Measurements from ENCODE around the gene ENPP6.

The ENPP6 gene

DNA sequence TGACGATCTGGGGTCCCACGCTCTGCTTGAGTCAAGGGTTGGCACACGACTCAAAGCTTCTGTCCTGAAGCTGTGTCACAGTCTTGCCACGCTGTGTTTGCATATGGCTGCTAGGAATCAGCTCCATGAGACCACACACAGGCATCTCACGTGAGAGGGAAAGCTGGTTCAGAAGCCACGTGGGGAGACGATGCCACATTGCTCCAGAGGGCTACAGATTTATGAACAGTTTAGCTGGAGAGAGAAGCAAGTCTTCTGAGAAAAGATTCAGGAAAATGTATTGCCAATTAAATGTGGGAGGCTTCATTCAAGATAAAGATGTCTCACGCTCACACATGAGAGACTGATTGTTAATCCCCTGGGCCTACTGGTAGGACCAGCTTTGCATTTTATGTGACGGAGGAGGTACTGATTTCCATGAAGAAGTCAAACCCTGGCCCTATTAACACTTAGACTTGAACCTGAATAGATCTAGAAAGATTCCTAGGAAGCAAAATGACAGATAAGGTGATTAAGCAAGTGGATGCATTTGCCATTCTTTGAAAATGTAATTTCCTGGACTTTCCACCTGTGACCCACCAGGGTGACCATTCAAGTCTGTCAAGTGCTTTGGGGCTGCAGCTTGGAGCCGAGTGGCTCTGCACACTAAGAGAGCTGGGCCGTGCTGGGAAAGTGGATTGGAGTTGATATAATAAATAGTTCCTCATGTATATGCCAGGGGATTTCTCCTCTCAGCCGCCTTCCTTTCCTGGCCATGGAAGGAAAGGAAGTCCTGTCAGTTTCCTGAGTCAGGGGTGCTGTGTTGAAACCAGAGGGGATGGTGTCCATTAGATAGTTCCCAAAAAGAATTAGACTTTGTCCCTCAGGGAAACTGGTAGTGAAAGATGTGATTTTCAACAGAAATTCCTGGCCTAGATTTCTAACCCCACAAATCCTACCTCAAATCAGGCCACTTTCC, 29.0 kb downstream of the ENPP6 start:
- DNase-seq: no peak

- no peak for DNase-seq
Observed at GRCh38 chr4:184177271-184177670, 40.4 kb downstream of the ENPP6 start.

GRCh38 chr4:184174571-184175488, 42.8 kb downstream of the ENPP6 start:
- DNase-seq: no peak

DNA sequence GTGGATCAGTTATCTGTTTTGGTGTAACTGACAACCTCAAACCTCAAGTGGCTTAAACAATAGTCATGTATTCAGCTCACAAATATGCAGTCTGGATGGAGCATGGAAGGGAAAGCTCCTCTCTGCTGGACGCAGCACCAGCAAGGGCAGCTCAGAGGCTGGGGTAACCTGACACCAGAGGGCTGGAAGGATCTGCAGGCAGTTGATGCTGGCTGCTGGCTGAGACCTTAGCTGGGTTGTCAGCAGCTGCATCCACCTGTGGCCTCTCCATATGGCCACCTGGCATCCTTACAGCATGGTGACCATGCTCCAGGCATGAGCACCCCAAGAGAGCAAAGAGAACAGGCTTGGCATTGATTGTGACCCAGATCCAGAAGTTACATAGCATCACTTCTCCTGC, 46.7 kb downstream of the ENPP6 start:
- no peak for DNase-seq

GRCh38 chr4:184169225-184169867, 48.3 kb downstream of the ENPP6 start:
- no peak for DNase-seq

- peak; percentile 49 for DNase-seq
Observed at GRCh38 chr4:184168406-184169019, 49.2 kb downstream of the ENPP6 start.

DNA sequence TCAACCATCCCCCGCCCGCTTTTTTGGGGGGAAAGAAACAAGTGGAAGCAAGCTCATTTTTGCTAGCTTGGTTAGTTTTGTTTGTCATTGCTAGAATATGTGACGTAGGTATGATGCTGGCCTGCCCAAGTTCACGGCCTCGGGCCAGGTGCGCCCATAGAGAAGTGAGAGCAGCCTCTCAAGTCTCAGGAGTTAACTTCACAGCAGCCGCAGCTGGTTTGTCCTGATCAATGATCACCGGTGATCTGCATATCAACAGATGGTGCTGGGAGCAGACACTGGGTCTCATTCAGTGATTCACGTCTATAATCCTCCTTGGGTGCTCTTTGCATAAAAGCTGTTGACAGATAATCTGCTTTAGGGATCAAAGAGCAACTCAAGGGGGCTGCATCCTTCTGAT, 50.1 kb downstream of the ENPP6 start:
- no peak for DNase-seq

DNA sequence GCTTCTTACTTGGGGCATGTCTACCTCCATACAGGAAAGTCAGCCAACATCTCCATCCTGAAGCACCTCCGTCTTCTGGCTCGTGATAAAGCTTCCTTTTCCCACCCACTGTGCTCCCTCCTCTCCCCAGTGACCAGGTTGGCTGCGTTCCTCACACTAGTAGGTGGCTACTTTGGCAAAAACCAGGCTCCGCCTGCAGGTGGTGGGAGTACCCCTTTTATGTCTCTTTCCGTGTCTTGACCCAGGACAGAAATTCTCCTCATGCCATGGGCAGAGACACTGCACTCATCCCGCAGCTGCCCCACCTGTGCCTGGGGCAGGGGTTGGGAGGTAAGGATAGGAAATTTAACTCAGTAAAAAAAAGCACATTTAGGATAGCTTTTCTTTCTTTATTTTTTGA, 50.9 kb downstream of the ENPP6 start:
- DNase-seq: no peak

GRCh38 chr4:184165291-184165690, 52.4 kb downstream of the ENPP6 start:
- no peak for DNase-seq

DNA sequence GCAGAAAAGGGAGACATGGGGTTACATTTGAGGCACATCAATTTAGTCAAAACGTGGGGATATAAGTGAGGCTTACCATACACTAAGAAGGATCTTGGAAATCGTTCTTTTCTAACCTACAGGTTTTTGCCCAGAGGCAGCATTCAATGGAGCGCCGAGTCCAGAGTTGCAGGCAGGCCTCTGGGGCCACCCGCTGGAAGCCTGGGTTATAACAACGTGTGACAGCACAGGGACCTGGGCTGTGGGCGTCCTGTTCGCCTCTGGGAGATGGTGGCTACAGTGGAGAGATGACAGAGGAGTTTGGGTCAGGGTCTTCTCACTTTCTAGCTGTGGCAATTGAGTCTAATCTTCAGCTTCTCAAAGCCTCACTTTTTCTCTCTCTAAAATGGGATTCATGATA, 53.9 kb downstream of the ENPP6 start:
- peak; percentile 17 for DNase-seq

DNA sequence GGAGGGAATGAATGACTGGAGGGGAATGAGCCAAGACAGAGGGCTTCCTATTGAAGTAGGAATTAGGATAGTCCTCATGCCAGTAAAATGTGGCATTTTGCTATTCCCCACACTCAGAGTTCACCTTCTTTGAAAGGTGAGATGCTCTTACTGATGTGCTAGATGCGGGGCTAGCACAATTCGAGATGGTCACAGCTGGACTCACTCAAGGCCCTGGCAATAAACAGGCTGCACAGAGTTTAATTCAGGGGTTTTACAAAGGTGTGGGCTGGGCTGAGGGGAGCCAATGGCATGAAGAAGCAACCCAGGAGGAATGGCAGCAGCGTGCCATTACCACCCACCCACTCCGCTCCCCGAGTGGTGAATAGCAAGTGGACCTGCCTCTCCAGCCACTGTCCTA, 55.1 kb downstream of the ENPP6 start:
- DNase-seq: no peak

- DNase-seq: no peak
Observed at GRCh38 chr4:184157322-184157721, 60.4 kb downstream of the ENPP6 start.

- no peak for DNase-seq
Observed at GRCh38 chr4:184156163-184156920, 61.3 kb downstream of the ENPP6 start.

GRCh38 chr4:184154199-184154598, 63.5 kb downstream of the ENPP6 start:
- no peak for DNase-seq

- DNase-seq: no peak
Observed at GRCh38 chr4:184153781-184154180, 63.9 kb downstream of the ENPP6 start.

DNA sequence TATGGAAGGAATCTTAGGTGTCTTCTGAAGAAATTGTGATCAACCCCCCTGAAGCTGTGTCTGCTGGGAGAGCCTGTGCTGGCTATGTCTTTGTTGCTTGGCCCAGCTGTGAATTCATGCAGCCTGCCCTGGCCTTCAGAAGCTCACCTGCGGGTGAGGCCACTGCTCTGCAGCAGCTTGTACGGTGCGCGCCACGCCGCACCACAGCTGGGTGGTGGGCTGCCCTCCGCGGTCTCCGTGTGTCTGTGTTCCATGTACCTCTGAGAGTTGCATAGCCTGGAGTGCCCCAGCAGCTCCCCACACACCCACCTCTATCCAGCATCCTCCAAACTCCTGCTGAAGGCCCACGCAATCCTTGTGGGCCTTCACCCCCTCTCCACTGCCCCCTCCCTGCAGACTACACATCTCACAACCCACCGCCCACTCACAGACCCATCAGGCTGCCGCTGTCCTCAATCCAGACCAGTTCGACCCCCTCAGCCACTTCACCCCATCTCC, 65.6 kb downstream of the ENPP6 start:
- DNase-seq: no peak

DNA sequence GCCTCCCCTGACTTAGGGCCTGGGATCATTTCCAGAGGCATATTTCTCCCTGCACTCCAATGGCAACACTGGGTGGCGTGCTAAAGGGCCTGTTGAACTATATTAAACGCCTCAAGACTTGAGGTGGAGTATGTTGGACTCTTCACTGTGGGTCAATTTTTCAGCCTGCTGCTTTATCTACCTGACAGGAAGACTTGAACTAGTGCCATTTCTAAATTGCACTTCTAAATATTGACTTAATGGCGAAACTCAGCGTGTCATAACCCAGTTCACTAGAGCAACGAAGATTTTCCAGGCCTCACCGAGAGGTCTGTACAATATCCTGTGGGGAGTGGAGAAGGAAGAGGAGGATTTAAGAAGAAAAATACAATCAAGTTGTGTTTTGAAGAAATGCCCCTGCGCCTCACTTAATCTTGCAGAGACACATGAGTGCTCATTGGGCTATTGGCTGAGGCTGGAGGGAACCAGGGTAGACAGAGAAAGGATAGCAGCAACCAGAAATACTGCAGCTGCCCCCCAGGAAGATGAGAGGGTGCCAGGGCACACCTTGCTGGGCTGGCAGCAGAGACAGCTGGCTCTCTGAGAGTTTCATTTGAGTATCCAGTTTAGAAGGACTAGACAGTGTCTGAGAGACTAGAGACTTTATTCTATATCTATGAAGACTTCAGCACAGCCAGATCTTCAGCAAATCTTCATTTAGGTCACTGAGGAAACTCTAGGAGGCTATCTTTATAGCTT, 67.4 kb downstream of the ENPP6 start:
- DNase-seq: no peak

DNA sequence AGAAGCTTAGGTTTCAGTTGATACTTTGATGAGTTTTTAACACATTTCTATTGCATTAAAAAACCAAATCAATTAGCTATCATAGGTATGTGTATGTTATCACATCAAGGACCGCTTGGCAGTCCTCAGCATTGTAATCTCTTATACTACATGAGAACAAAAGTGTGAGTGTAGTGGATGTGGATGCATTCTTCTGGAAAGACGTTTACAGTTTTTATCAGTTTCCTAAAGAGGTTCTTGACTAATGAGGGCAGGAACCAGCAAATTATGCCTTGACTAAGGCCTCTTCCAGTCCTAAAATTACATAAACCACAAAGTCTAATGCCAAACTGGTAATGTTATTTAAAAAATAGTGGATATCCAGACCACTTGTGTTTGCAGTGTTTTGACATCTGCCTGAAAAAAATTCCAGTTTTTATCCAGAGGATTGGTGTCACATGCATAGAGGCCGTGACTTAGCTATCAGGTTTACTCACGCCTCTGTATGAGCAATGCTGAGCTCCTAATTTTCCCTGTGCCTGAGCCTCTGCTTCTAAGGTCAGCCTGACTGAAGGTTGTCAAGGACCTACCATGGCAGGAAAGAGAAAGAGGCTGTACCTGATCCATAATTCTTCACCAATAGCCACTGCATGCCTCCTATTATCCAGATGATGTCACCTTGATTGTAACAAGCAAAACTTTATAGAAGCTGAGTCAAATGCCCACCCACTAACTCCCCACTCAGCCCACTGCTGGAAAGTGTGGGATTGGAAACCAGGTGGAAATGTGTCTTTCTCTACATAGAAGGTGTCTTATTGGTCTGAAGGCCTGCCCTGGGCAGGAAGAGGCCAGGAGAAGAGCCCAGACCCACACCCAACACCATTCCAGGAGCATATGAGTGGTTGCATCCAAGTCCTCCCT, 68.7 kb downstream of the ENPP6 start:
- DNase-seq: peak; percentile 39

DNA sequence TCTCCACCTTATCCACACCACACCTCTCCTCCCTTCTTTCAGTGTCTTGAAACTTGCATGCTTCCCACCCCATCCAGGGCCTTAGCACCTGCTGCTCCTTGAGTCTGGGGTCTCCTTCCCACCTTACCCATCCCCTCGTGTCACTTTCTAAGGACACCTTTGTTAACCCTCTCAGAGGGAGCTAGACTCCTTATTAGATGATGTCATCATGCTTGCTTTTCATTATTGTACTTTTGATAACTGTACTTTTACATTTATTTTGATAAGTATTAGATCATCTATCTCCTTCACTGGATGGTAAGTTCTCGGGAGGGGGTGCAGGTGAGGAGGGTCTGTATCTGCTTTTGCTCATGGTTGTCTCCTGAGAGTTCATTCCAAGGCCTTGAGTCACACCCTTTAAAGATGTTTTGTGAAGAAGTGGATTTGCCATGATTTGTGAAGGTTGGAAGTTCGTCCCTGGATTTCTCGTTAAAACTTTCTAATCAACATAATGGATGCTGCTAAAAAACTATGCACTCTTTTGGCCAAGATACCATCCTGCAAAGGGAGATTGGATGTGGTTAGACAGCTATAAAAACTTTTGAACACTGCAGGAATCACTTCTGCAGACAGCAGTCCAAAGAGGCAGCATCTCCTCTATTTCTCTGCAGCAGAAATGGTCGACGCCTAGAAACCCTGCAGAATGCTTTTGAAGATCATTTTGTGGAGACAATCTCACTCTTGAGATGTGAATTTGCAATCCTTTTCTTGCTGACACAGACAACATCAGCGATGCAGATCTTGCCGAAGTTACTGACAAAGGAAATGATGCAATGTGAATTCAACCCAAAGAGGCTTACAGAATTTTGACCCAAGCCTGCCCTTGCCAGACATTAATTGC, 69.6 kb downstream of the ENPP6 start:
- peak; percentile 74 for DNase-seq

Measured in MV-4-11 (cell line).